Mammary epithelial cell (primary cell): ENCODE measurements around the gene BPIFB1.

Experiments
- CTCF ChIP-seq, 2 donors: IDR thresholded peaks in 1 of 2; conservative IDR thresholded peaks in 1 of 2; 2 replicates each; pipeline ENCODE4 v1.5.1; 2011 to 2012; ENCODE audit warnings: inconsistent platforms in 2 of 2, low read length in 2 of 2, mild to moderate bottlenecking in 2 of 2, control low read depth in 1 of 2, low read depth in 1 of 2; ENCODE audit not compliant: insufficient read depth in 1 of 2; ENCODE audit errors: extremely low read depth in 1 of 2
- EZH2 ChIP-seq: IDR thresholded peaks from 2 replicates; pipeline ENCODE4 v1.6.1; 2012; ENCODE audit warnings: low read length, inconsistent platforms, borderline replicate concordance

- TF ChIP-seq EZH2: no peak
- TF ChIP-seq CTCF (conservative IDR thresholded peaks at IDR 0.05 in 1 of 2, IDR thresholded peaks at IDR 0.05 in 1 of 2; ENCODE audit: extremely low read depth in 1 of 2, insufficient read depth in 1 of 2, low read depth in 1 of 2, low read length in 2 of 2): peak; percentile 92 to 96
Observed at GRCh38 chr20:33299111-33299603, 16.1 kb downstream of the BPIFB1 start.
